OCI-LY1 (cell line): ENCODE results near the gene ABL2.

Source experiments
- EZH2 ChIP-seq: fragments of 200-600 bp; sonication (generic), shearing (Covaris generic); IDR thresholded peaks from 2 replicates; pipeline ENCODE4 v1.8.0; 2017; ENCODE audit warnings: borderline replicate concordance, mixed run types, mild to moderate bottlenecking, antibody characterized with exemption, low read length, moderate library complexity, mixed read lengths
- TF ChIP-seq, protein P1 (sequence below): fragments of 200-600 bp; sonication (generic), shearing (Covaris generic); IDR thresholded peaks from 2 replicates; pipeline ENCODE4 v1.5.1; 2017; ENCODE audit warnings: mild to moderate bottlenecking, antibody characterized with exemption, low read length, moderate library complexity, mixed read lengths

DNA sequence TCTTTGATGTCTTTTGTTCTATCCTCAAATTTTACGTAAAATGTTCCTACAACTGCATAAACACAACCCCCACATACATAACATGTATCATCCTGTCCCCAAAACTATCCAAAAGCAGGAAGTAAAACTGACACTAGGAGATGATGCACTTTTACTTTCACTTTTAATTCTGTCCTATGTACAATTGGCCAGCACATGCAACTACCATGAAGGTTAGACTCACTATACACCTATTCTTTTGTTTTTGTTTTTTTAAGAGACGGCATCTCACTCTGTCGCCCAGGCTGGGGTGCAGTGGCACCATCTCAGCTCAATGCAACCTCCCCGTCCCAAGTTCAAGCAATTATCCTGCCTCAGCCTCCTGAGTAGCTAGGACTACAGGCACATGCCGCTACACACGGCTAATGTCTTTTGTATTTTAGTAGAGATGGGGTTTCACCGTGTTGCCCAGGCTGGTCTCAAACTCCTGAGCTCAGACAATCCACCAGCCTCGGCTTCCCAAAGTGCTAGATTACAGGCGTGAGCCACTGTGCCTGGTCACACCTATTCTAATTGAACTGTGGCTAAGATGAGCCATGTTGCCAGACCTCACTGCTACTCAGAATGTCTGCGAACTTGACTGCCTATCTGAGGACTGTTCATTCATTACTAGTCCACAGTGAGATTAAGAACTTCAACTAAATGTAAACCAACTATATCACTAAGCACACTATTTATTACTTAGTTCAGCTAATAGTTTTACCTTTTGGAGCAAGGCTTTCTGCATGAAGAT lies 99.6 kb downstream of the ABL2 start:
- TF ChIP-seq EZH2, result no peak
- TF ChIP-seq, protein P1, sequence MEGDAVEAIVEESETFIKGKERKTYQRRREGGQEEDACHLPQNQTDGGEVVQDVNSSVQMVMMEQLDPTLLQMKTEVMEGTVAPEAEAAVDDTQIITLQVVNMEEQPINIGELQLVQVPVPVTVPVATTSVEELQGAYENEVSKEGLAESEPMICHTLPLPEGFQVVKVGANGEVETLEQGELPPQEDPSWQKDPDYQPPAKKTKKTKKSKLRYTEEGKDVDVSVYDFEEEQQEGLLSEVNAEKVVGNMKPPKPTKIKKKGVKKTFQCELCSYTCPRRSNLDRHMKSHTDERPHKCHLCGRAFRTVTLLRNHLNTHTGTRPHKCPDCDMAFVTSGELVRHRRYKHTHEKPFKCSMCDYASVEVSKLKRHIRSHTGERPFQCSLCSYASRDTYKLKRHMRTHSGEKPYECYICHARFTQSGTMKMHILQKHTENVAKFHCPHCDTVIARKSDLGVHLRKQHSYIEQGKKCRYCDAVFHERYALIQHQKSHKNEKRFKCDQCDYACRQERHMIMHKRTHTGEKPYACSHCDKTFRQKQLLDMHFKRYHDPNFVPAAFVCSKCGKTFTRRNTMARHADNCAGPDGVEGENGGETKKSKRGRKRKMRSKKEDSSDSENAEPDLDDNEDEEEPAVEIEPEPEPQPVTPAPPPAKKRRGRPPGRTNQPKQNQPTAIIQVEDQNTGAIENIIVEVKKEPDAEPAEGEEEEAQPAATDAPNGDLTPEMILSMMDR, result no peak
